A673 (cell line): ENCODE results near the gene KAZN. TPM values are rescaled to one million over a fixed set of nuclear protein-coding genes. Genes with fewer than 3 reads are reported as not detected.

Experiments
- BruUV-seq: library from RNA; stranded (reverse); fragments of 400-500 nt; replicated peaks from 2 replicates; lab custom pipeline; 2021; lab: Mats Ljungman, UMichigan
- CTCF ChIA-PET: fragments of 300-600 bp; sonication (Branson Sonifier 250); formaldehyde crosslinking; loops from one replicate; lab custom pipeline; 2022; ENCODE audit warnings: antibody characterized with exemption; lab: Charles Lee
- POLR2A ChIA-PET: fragments of 300-600 bp; sonication (Branson Sonifier 250); formaldehyde crosslinking; loops from one replicate; lab custom pipeline; 2022; ENCODE audit warnings: antibody characterized with exemption; ENCODE audit not compliant: low non-redundant PET; lab: Charles Lee
- DNase-seq: peaks from one replicate; pipeline ENCODE4 v3.0.0-alpha.2; 2015; ENCODE audit warnings: low spot score
- H3K27ac ChIP-seq: fragments of 200-600 bp; sonication (generic); 2 replicates; pipeline ENCODE4 v1.5.1; 2016; ENCODE audit warnings: mixed run types, low read depth, mild to moderate bottlenecking, mixed read lengths, antibody characterized with exemption, low read length; ENCODE audit not compliant: poor library complexity, severe bottlenecking
- H3K27me3 ChIP-seq: fragments of 200-600 bp; sonication (generic); replicated peaks from 2 replicates; pipeline ENCODE4 v1.6.1; 2017; ENCODE audit warnings: mixed run types, low read depth, mild to moderate bottlenecking, mixed read lengths, antibody characterized with exemption, low read length; ENCODE audit not compliant: insufficient read depth, poor library complexity
- H3K36me3 ChIP-seq: fragments of 200-600 bp; sonication (generic); 2 replicates; pipeline ENCODE4 v1.6.1; 2016; ENCODE audit warnings: mixed run types, mild to moderate bottlenecking, mixed read lengths, antibody characterized with exemption, low read length; ENCODE audit not compliant: insufficient read depth, poor library complexity, severe bottlenecking
- H3K4me1 ChIP-seq: fragments of 200-600 bp; sonication (generic); 2 replicates; pipeline ENCODE4 v1.6.1; 2017; ENCODE audit warnings: mixed run types, mild to moderate bottlenecking, mixed read lengths, antibody characterized with exemption, low read length; ENCODE audit not compliant: insufficient read depth, poor library complexity, severe bottlenecking
- H3K4me3 ChIP-seq: fragments of 200-600 bp; sonication (generic); 2 replicates; pipeline ENCODE4 v1.5.1; 2016; ENCODE audit warnings: low read depth, mixed run types, mild to moderate bottlenecking, mixed read lengths, low read length; ENCODE audit not compliant: poor library complexity, severe bottlenecking
- H3K9me3 ChIP-seq: fragments of 200-600 bp; sonication (generic); 2 replicates; pipeline ENCODE4 v1.6.1; 2016; ENCODE audit warnings: mixed run types, low read depth, mild to moderate bottlenecking, mixed read lengths, antibody characterized with exemption, low read length; ENCODE audit not compliant: poor library complexity, severe bottlenecking
- EZH2 ChIP-seq: fragments of 200-600 bp; sonication (generic); IDR thresholded peaks from 2 replicates; pipeline ENCODE4 v1.6.1; 2017; ENCODE audit warnings: borderline replicate concordance, low read depth, mild to moderate bottlenecking, mixed read lengths, antibody characterized with exemption, low read length; ENCODE audit not compliant: poor library complexity, severe bottlenecking
- intact Hi-C: fragments of 100-400 bp; cut with micrococcal nuclease; formaldehyde crosslinking; loops from one replicate; pipeline ENCODE4 v1.10.0; 2022; ENCODE audit not compliant: unreplicated experiment
- total RNA-seq: library from RNA; stranded (reverse); gene quantifications from 2 replicates; pipeline ENCODE4 v1.2.3, GENCODE V29; 2021
- TF ChIP-seq, protein P1 (sequence below): fragments of 300-800, 200-600 bp; sonication (generic); conservative IDR thresholded peaks from 2 replicates; pipeline ENCODE4 v1.5.1; 2017; ENCODE audit warnings: low read depth, mild to moderate bottlenecking, antibody characterized with exemption, low read length, moderate library complexity, mixed read lengths

The KAZN gene
- total RNA-seq, 1 experiment from 2014 or later: 8.0 TPM

DNA sequence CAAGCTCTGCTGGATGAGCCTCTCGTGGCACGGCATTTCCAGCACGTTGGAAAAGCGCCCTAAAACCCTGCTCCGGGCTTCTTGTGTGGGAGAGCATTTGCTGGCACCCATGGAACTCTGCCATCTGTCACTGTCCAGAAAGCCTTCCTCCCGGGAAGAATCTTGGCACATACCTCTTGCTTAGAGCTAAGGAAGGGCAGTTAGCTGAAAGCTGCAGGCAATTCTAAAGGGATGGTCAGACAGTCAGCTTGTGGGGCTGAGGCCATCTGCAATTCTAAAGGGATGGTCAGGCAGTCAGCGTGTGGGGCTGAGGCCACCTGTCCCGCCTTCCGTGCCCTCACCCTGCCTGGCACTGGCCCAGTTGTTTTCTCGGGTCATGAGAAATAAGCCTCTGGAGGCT lies 416.0 kb downstream of the KAZN start:
- DNase-seq: no peak
- ChIA-PET POLR2A (no interaction called here), CTCF (no interaction called here)
- no peak for TF ChIP-seq EZH2
- TF ChIP-seq, protein P1, sequence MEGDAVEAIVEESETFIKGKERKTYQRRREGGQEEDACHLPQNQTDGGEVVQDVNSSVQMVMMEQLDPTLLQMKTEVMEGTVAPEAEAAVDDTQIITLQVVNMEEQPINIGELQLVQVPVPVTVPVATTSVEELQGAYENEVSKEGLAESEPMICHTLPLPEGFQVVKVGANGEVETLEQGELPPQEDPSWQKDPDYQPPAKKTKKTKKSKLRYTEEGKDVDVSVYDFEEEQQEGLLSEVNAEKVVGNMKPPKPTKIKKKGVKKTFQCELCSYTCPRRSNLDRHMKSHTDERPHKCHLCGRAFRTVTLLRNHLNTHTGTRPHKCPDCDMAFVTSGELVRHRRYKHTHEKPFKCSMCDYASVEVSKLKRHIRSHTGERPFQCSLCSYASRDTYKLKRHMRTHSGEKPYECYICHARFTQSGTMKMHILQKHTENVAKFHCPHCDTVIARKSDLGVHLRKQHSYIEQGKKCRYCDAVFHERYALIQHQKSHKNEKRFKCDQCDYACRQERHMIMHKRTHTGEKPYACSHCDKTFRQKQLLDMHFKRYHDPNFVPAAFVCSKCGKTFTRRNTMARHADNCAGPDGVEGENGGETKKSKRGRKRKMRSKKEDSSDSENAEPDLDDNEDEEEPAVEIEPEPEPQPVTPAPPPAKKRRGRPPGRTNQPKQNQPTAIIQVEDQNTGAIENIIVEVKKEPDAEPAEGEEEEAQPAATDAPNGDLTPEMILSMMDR: no peak
- intact Hi-C loops: no loop called here
- Histone ChIP-seq H3K27ac (no peak overlapping the region), H3K27me3 (no peaks in the 10 kb centered on the region), H3K4me3 (no peak overlapping the region), H3K9me3 (no peaks in the 10 kb centered on the region), H3K4me1 (no peaks in the 10 kb centered on the region), H3K36me3 (no peaks in the 10 kb centered on the region)
- BruUV-seq: no TSS peak

DNA sequence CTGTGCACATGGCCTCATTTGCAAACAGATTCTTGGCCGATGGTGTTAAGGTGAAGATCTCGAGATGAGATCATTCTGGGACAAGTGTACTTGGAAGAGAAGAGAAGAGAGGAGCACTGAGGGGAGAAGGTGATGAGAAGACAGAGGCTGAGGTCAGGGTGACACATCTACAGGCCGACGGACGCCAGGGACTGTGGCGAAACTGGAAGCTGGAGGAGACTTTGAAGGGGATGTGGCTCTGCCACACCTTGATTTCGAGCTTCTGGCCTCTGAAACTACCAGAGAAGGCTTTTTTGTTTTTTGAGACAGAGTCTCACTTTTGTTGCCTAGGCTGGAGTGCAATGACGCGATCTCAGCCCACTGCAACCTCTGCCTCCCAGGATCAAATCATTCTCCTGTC lies 417.5 kb downstream of the KAZN start:
- no peaks in the 10 kb centered on the region for H3K9me3 ChIP-seq
- no peaks in the 10 kb centered on the region for H3K4me1 ChIP-seq
- DNase-seq: no peak
- no TSS peak for BruUV-seq
- no peaks in the 10 kb centered on the region for H3K36me3 ChIP-seq
- no peaks in the 10 kb centered on the region for H3K27me3 ChIP-seq
- no peak overlapping the region for H3K4me3 ChIP-seq
- POLR2A ChIA-PET: no interaction called here
- intact Hi-C loops: no loop called here
- no peak overlapping the region for H3K27ac ChIP-seq
- CTCF ChIA-PET: no interaction called here
- TF ChIP-seq, protein P1: no peak
- TF ChIP-seq EZH2: no peak

DNA sequence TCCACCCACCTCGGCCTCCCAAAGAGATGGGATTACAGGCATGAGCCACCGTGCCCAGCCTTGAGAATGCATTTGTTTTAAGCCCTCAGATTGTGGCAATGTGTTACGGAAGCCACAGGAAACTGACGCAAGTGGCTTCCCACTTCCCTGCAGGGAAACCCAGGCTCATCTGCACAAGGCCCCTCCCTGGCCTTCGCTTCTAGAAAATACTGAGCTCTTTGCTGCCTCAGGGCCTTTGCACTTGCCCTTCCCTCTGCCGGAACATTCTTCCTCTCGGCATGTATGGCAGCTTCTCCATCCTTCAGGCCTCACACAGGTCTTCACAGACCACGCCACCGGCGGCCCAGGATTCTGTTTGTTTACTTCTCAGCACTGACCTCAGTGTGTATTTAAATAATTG lies 418.0 kb downstream of the KAZN start:
- no peaks in the 10 kb centered on the region for H3K27me3 ChIP-seq

More for the DNA sequence above, 418.0 kb downstream of the KAZN start:
- Histone ChIP-seq H3K9me3 (no peaks in the 10 kb centered on the region), H3K4me1 (no peaks in the 10 kb centered on the region), H3K27ac (no peak overlapping the region), H3K36me3 (no peaks in the 10 kb centered on the region), H3K4me3 (no peak overlapping the region)
- no TSS peak for BruUV-seq
- no peak for DNase-seq
- no peak for TF ChIP-seq EZH2
- TF ChIP-seq, protein P1: no peak
- CTCF ChIA-PET: interaction anchor here (1.0 kb wide), 1 partner anchor 12 kb away, joined by 3 read pairs; no protein-coding TSS in a partner anchor
- intact Hi-C loops: no loop called here
- POLR2A ChIA-PET: no interaction called here
